Activated CD4-positive, alpha-beta T cell treated with anti-CD3 and anti-CD28 coated beads for 36 hours (primary cell): Measurements from ENCODE around the gene SOX8. TPM values are rescaled to one million over a fixed set of nuclear protein-coding genes. Genes with fewer than 3 reads are reported as not detected.

ENCODE experiments used
- ATAC-seq: fragments of 200-7000 bp; cut with Tn5 transposase; one replicate; pipeline ENCODE4 v1.10.0; 2021; ENCODE audit warnings: mild to moderate bottlenecking, moderate library complexity
- CTCF ChIA-PET: fragments of 350-600 bp; sonication (Branson Sonifier 250); formaldehyde crosslinking; loops from one replicate; lab custom pipeline; 2021; ENCODE audit warnings: antibody characterized with exemption; lab: Charles Lee
- POLR2A ChIA-PET: fragments of 350-600 bp; sonication (Branson Sonifier 250); formaldehyde crosslinking; loops from one replicate; lab custom pipeline; 2021; ENCODE audit warnings: antibody characterized with exemption, inconsistent platforms; lab: Charles Lee
- DNase-seq: peaks from one replicate; pipeline ENCODE4 v3.0.0-alpha.2; 2020
- H3K27ac Mint-ChIP-seq: one replicate; pipeline ENCODE4 v1.8.0; 2021; ENCODE audit warnings: mixed read lengths
- H3K27me3 Mint-ChIP-seq: one replicate; pipeline ENCODE4 v1.8.0; 2021; ENCODE audit warnings: mixed read lengths
- H3K36me3 Mint-ChIP-seq: one replicate; pipeline ENCODE4 v1.8.0; 2021; ENCODE audit warnings: low read depth, mixed read lengths
- H3K4me1 Mint-ChIP-seq: one replicate; pipeline ENCODE4 v1.8.0; 2021; ENCODE audit warnings: mixed read lengths
- H3K4me3 Mint-ChIP-seq: one replicate; pipeline ENCODE4 v1.8.0; 2021; ENCODE audit warnings: mild to moderate bottlenecking, moderate library complexity, mixed read lengths
- H3K9me3 Mint-ChIP-seq: one replicate; pipeline ENCODE4 v1.8.0; 2021; ENCODE audit warnings: low read depth, mixed read lengths
- intact Hi-C, 2 experiments: fragments of 100-400 bp; cut with DNase I in 1 of 2; cut with micrococcal nuclease in 1 of 2; formaldehyde crosslinking; loops; one replicate each; pipeline versions ENCODE4 v1.14.2 to v1.15.1; 2022 to 2024; cut with DNase I, micrococcal nuclease
- total RNA-seq, 2 experiments: library from RNA; stranded (reverse); gene quantifications; one replicate each; pipeline ENCODE4 v1.2.3, GENCODE V29; 2021

The SOX8 gene
- total RNA-seq, 2 experiments from 2014 or later = 1.4 to 1.6 TPM

DNA sequence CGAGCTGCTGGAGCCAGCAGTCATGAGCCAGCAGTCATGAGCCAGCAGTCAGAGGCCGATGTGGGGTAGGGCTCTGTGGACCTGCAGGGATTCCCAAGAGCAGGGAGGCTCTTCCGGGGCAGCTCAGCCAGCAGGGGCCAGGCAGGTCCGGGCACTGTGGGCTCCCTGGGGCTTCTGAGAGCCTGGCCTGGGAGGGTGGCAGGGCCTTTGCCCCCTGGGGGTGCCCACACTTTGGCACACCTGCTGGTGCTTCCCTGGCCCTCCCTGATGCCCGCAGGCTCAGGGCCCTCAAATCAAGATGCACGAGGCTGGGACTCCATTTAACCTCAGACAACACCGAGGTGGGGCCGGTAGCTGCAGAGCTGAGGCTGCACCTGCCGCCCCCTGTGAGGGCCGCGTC, 18.1 kb downstream of the SOX8 start:
- no peak overlapping the region for H3K27ac Mint-ChIP-seq
- peaks cover 65% of the 10 kb centered on the region for H3K4me1 Mint-ChIP-seq
- peaks cover 2% of the 10 kb centered on the region for H3K27me3 Mint-ChIP-seq
- ChIA-PET CTCF (interaction anchor here (0.6 kb wide), 1 partner anchor 277 kb away, joined by 3 read pairs; no protein-coding TSS in a partner anchor), POLR2A (no interaction called here)
- peaks cover 3% of the 10 kb centered on the region for H3K9me3 Mint-ChIP-seq
- no peak for DNase-seq
- H3K4me3 Mint-ChIP-seq = no peak overlapping the region
- no peak for ATAC-seq
- intact Hi-C loops = loop anchor here in 1 of 2 experiments (5.0 kb wide), 2 partner anchors 37 to 472 kb away; partner anchors contain the start of gene CAPN15
- no peaks in the 10 kb centered on the region for H3K36me3 Mint-ChIP-seq

DNA sequence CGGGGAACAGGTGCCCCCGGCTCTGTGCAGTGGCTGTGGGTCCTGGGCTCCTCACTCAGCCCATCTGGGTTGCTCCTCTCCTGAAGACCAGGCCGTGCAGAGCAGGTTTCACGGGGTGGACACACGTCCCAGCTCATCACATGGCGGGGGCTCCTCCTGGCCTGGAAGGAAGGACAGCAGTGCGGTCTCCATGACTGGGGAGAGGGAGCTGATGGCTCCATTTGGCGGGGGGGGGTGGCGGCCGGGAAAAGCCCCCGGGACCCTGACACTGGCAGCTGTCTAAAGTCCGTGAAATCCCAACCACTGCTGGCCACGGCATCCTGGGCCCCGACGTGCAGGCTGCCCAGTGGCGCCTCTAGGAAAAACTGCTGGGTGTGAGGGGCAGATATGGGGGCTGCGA, 19.0 kb downstream of the SOX8 start:
- no peaks in the 10 kb centered on the region for H3K9me3 Mint-ChIP-seq
- POLR2A ChIA-PET = interaction anchor here (1.0 kb wide), 1 partner anchor 16 kb away, joined by 3 read pairs; no protein-coding TSS in a partner anchor
- H3K36me3 Mint-ChIP-seq = no peaks in the 10 kb centered on the region
- peaks cover 61% of the 10 kb centered on the region for H3K4me1 Mint-ChIP-seq
- H3K4me3 Mint-ChIP-seq = no peak overlapping the region
- ATAC-seq (no peak), DNase-seq (no peak)
- CTCF ChIA-PET = interaction anchor here (0.7 kb wide), 1 partner anchor 54 kb away, joined by 3 read pairs; no protein-coding TSS in a partner anchor
- intact Hi-C loops = loop anchor here in 1 of 2 experiments (5.0 kb wide), 2 partner anchors 38 to 473 kb away; partner anchors contain the start of gene CAPN15
- H3K27ac Mint-ChIP-seq = no peak overlapping the region
- peaks cover 2% of the 10 kb centered on the region for H3K27me3 Mint-ChIP-seq

DNA sequence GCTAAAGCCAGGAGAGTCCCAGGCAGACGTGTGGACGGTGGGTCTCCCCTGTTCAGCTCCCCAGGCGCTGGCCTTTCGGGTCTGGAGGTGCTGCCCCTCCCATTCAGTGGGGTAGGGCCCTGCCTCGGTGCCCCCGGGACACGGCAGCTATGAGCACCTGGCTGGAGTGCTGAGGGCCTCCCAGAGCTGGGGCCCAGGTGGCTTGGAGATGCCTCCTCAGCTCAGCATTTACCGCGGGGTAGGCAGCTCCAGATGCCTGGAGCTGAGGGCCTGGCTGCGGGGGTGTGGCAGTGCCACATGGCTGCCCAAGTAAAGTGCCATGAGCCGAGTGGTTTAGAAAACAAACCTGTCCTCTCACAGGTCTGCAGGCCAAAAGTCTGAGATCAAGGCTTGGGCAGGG, 19.5 kb downstream of the SOX8 start:
- CTCF ChIA-PET = interaction anchor here (0.7 kb wide), 1 partner anchor 54 kb away, joined by 3 read pairs; no protein-coding TSS in a partner anchor
- ATAC-seq = no peak
- intact Hi-C loops = loop anchor here in 1 of 2 experiments (5.0 kb wide), 2 partner anchors 39 to 474 kb away; partner anchors contain the start of gene CAPN15
- Mint-ChIP-seq H3K36me3 (no peaks in the 10 kb centered on the region), H3K9me3 (no peaks in the 10 kb centered on the region), H3K4me3 (no peak overlapping the region), H3K27me3 (peaks cover under 1% of the 10 kb centered on the region), H3K4me1 (peaks cover 61% of the 10 kb centered on the region), H3K27ac (no peak overlapping the region)
- POLR2A ChIA-PET = interaction anchor here (1.0 kb wide), 1 partner anchor 17 kb away, joined by 3 read pairs; no protein-coding TSS in a partner anchor
- DNase-seq = no peak

DNA sequence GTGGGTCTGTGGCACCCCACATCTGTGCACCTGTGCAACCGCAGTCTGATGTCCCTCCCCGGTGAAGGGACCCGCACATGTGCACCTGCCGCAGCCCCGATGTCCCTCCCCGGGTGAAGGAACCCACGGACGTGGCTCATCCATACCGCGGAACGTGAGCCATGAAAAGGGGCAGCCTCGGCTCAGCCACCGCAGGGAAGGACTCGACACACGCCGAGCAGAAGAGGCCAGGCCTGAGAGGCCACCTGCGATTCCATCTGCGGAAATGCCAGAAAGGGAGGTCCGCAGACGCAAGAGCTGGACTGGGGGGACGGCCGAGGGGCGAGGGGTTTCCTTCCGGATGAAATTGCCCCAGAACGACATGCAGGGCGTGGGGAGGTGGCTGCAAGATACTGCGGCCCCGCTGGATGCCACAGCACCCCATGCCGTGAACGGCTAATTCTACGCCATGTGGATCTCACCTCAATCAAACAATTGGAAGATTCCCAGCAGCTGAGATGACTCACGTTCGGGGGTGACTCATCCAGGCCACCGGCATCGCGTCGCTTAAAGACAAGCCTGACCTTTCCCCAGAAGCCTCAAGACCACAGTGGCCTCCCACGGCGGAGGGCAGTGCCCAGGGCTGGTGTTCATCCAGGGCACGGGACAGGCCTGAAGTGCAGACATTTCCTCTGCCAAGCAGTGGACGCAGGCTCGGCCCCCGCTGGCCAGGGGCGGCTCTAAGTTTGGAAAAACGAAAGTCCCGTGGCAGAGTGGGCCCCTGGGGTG, 21.0 kb downstream of the SOX8 start:
- Mint-ChIP-seq H3K4me3 (peak overlapping the region; percentile 26), H3K27ac (no peak overlapping the region), H3K4me1 (peaks cover 53% of the 10 kb centered on the region), H3K9me3 (no peaks in the 10 kb centered on the region), H3K27me3 (no peaks in the 10 kb centered on the region), H3K36me3 (no peaks in the 10 kb centered on the region)
- DNase-seq (peak; percentile 92), ATAC-seq (peak; percentile 69)
- ChIA-PET POLR2A (no interaction called here), CTCF (interaction anchor here (0.6 to 2.0 kb wide), 2 partner anchors 39 to 70 kb away, joined by 3 to 5 read pairs; no protein-coding TSS in a partner anchor)
- intact Hi-C loops = loop anchor here in 1 of 2 experiments (1.0 to 5.0 kb wide), 3 partner anchors 32 to 475 kb away; partner anchors contain the start of genes CAPN15 and LMF1

DNA sequence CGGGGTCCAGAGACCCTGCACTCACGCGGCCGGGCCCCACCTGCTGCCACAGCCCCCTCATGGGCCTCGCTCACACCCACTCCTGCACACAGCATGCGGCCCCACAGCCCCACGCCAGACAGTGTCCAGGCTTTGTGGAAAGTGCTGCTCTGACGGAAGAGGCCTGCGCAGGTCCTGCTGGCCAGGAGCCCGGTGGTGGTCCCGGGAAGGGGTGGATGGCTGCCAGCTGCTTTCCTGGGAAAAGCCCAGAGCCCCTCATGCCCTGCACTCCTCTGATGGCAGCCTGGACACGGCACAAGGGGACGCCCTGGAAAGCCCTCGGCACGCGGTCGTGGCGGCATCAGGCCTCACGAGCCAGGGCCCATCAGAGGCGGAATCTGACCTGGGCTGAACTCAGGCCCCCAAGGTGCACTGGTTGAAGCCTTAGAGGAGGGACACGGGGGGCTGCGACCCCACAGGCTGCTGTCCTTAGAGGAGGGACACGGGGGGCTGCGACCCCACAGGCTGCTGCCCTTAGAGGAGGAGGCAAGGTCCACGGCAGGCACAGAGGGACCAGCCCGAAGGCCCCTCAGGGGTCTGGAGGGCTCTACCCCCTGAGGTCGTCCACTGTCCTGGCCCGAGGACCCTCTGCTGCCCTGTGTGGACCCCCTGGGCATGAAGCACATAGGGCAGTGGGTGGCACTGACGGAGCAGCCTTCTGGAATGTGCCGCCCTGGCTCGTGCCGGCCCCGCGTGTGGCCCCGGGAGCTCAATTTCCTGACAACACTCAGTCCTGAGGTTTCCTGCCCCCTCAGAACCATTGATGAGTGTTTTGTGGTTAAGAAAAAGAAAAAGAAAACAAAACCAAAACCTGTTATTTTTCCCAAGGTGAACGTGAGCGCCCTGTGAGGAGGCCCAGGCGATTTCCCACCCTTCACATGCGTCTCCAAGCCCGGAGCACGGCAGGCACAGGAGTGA, 22.1 kb downstream of the SOX8 start:
- Mint-ChIP-seq H3K4me3 (peak overlapping the region; percentile 35), H3K9me3 (no peaks in the 10 kb centered on the region), H3K27me3 (no peaks in the 10 kb centered on the region), H3K27ac (peak overlapping the region; percentile 79), H3K36me3 (no peaks in the 10 kb centered on the region), H3K4me1 (peaks cover 43% of the 10 kb centered on the region)
- CTCF ChIA-PET = interaction anchor here (2.0 kb wide), 1 partner anchor 40 kb away, joined by 5 read pairs; no protein-coding TSS in a partner anchor
- DNase-seq = peak; percentile 76
- peak; percentile 62 for ATAC-seq
- POLR2A ChIA-PET = interaction anchor here (0.6 to 1.0 kb wide), 3 partner anchors 9 to 286 kb away, joined by 3 to 4 read pairs (median 3); no protein-coding TSS in a partner anchor
- intact Hi-C loops = loop anchor here in 1 of 2 experiments (1.0 to 5.0 kb wide), 3 partner anchors 22 to 476 kb away; partner anchors contain the start of genes CAPN15 and SOX8

DNA sequence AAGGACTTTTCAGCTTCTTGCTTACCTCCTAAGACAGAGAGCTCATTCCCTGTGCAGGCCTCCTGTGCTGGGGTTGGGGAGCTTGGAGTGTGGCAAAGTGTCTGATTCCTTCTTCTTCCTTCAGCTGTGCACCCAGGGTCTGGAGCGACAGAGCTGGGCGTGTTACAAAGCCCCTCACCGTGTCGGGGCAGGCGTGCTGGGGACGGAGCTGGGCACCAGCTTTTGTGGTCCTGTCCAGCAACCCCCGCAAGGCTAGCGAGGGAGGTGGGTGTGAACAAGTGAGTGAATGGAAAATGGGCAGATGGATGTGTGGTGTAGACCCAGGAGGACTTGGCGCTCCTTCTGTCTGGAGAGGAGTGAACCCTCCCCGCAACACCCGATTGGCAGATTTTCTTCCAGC, 23.7 kb downstream of the SOX8 start:
- H3K36me3 Mint-ChIP-seq = no peaks in the 10 kb centered on the region
- no peak overlapping the region for H3K4me3 Mint-ChIP-seq
- POLR2A ChIA-PET = no interaction called here
- no peaks in the 10 kb centered on the region for H3K27me3 Mint-ChIP-seq
- peak overlapping the region; percentile 19 for H3K27ac Mint-ChIP-seq
- peaks cover 41% of the 10 kb centered on the region for H3K4me1 Mint-ChIP-seq
- no peak for DNase-seq
- CTCF ChIA-PET = no interaction called here
- intact Hi-C loops = no loop called here
- no peaks in the 10 kb centered on the region for H3K9me3 Mint-ChIP-seq
- ATAC-seq = no peak

DNA sequence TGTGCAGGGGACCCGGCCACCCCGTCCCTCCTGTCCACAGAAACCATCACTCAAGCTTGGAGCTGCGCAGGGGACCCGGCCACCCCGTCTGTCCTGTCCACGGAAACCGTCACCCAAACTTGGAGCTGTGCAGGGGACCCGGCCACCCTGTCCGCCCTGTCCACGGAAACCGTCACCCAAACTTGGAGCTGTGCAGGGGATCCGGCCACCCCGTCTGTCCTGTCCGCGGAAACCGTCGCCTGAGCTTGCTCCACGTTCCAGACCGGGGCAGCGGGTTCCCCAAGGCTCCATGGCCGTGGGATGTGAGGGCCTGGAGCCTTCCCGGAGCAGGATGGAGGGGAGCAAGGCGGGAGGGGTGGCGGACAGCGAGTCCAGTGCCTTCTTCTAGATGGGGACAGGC, 25.2 kb downstream of the SOX8 start:
- Mint-ChIP-seq H3K27ac (no peak overlapping the region), H3K36me3 (no peaks in the 10 kb centered on the region), H3K9me3 (no peaks in the 10 kb centered on the region), H3K4me3 (no peak overlapping the region), H3K27me3 (peaks cover 2% of the 10 kb centered on the region), H3K4me1 (peaks cover 37% of the 10 kb centered on the region)
- intact Hi-C loops = no loop called here
- ChIA-PET POLR2A (no interaction called here), CTCF (interaction anchor here (0.8 kb wide), 1 partner anchor 612 kb away, joined by 3 read pairs; no protein-coding TSS in a partner anchor)
- ATAC-seq (no peak), DNase-seq (no peak)

DNA sequence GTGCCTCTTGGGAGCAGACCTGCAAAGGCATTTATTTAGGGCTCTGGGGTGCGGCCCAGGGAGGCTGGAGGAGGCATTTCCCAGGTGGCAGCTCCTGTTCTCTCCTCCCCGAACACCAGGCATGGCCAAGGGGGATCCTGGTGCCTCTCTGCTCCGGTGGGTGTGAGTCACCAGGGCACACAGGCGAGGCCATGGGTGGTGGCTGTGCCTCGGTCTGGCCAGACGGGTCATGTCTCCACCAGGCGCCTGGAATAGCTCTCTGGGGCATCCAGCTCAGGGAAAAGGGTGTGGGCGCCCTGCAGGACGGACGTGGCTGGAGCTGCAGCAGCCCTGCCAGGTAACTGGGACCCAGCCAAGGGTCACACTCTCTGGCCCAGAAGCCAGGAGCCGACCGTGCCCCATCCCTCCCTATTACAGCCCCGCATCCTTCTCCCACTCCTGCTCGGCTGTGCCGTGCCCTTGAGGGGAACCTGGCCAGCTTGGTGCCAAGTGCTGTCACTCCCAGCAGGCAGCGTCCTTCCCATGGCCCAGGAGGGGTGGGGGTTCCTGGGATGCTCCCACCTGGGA, 25.8 kb downstream of the SOX8 start:
- Mint-ChIP-seq H3K4me3 (no peak overlapping the region), H3K9me3 (no peaks in the 10 kb centered on the region), H3K36me3 (no peaks in the 10 kb centered on the region), H3K4me1 (peaks cover 33% of the 10 kb centered on the region), H3K27ac (no peak overlapping the region), H3K27me3 (peaks cover 2% of the 10 kb centered on the region)
- DNase-seq (no peak), ATAC-seq (no peak)
- CTCF ChIA-PET = no interaction called here
- intact Hi-C loops = no loop called here
- POLR2A ChIA-PET = no interaction called here

DNA sequence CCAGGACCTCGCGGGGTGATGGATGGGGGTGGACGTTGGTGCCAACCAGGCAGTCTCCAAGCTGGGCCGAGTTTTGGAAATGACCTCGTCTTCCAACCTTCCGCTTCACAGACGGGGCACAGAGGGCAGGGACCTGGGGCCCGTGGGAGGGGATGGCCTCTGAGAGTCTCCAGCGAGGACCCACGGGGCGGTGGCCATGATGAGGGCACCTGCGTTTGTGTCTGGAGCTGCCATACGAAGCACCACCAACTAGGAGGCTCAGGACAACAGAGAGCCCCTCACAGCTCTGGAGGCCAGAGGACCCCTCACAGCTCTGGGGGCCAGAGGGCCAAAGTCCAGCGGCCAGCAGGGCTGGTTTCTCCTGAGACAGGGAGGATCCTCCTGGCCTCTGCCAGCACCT, 26.5 kb downstream of the SOX8 start:
- intact Hi-C loops = no loop called here
- Mint-ChIP-seq H3K9me3 (no peaks in the 10 kb centered on the region), H3K36me3 (no peaks in the 10 kb centered on the region), H3K27me3 (peaks cover 2% of the 10 kb centered on the region), H3K27ac (no peak overlapping the region), H3K4me1 (peaks cover 26% of the 10 kb centered on the region), H3K4me3 (no peak overlapping the region)
- ATAC-seq (no peak), DNase-seq (no peak)
- POLR2A ChIA-PET = no interaction called here
- CTCF ChIA-PET = no interaction called here

DNA sequence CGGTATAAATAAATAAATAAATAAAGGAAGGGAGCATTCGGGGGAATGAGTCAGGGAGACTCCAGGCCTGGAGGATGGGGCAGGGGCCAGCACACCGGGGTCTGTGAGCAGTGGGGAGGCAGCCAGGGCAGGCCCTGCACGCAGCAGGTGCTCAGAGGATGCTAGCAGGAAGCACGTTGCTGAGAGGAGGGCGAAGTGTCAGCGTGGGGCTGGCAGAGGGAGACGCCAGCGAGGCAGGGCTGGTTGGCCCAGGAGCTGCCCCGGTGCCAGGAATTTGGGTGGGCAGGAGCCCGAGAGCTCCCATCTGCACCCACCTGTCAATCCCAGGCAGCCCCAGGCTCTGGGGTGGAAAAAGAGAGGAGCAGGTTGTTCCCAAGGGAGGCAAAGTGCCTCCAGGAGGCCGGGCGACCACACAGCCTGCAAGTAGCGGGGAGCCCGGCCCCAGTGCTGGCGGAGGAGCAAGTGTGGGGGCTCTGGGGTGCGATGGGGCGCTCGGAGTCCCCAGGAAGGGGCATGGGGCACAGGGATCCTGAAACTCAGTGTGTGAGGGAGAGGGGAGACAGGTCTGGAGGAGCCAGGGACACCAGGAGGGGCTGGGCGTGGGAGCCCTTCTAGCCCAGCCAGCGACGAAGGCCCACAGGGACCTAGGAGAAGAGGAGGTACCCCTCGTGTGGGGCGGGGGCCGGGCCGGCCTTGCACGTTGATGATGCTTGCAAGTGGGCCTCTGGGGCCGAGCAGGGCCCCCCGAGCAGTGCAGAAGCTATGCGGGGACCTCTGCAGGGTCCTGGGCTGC, 28.0 kb downstream of the SOX8 start:
- POLR2A ChIA-PET = no interaction called here
- intact Hi-C loops = no loop called here
- peaks cover 2% of the 10 kb centered on the region for H3K27me3 Mint-ChIP-seq
- DNase-seq (no peak), ATAC-seq (no peak)
- no peaks in the 10 kb centered on the region for H3K9me3 Mint-ChIP-seq
- CTCF ChIA-PET = no interaction called here
- H3K36me3 Mint-ChIP-seq = no peaks in the 10 kb centered on the region
- peaks cover 13% of the 10 kb centered on the region for H3K4me1 Mint-ChIP-seq
- H3K4me3 Mint-ChIP-seq = no peak overlapping the region
- no peak overlapping the region for H3K27ac Mint-ChIP-seq
